Measurements from ENCODE around the gene ISCA2. TPM values are rescaled to one million over a fixed set of nuclear protein-coding genes. Genes with fewer than 3 reads are reported as not detected.

Gene ISCA2
- total and polyA plus RNA-seq, 3 donors from 2014 or later: 22.5 to 30.3 (median 27.6) TPM

DNA sequence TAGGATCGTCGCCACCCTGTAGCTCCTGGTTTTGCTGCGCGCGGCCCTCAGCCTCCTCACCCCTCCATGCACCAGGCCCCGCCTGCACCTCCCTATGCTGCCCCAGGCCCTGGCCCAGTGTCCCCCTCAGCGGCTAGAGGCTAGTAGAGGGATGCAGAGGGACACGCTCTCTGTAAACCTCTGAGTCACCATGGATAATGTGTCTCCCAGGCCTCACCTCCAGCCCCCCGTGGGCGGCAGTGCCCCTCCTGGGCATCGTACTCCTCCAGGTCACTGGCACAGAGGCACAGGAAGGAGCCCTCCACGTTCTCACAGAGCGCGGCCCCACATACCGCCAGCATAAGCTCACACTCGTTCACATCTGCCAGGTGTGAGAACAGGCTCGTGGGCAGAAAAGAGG lies 12.3 kb downstream of the ISCA2 start:
- H3K4me1 ChIP-seq: peaks cover 2% of the 10 kb centered on the region
- 85 to 86% methylated on average over 10 to 17 of the region's 17 CpGs for WGBS, 2 donors

GRCh38 chr14:74506411-74506851 lies 12.9 kb downstream of the ISCA2 start:
- WGBS, 2 donors: 86 to 94% methylated on average over 13 of the region's 13 CpGs
- H3K27ac ChIP-seq: no peak overlapping the region
- TF ChIP-seq, protein P1, sequence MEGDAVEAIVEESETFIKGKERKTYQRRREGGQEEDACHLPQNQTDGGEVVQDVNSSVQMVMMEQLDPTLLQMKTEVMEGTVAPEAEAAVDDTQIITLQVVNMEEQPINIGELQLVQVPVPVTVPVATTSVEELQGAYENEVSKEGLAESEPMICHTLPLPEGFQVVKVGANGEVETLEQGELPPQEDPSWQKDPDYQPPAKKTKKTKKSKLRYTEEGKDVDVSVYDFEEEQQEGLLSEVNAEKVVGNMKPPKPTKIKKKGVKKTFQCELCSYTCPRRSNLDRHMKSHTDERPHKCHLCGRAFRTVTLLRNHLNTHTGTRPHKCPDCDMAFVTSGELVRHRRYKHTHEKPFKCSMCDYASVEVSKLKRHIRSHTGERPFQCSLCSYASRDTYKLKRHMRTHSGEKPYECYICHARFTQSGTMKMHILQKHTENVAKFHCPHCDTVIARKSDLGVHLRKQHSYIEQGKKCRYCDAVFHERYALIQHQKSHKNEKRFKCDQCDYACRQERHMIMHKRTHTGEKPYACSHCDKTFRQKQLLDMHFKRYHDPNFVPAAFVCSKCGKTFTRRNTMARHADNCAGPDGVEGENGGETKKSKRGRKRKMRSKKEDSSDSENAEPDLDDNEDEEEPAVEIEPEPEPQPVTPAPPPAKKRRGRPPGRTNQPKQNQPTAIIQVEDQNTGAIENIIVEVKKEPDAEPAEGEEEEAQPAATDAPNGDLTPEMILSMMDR (IDR thresholded peaks at IDR 0.05): no peak
- no peak for TF ChIP-seq POLR2A (IDR thresholded peaks at IDR 0.05)
- H3K4me1 ChIP-seq: peaks cover 5% of the 10 kb centered on the region
- H3K27me3 ChIP-seq: no peaks in the 10 kb centered on the region
- no peaks in the 10 kb centered on the region for H3K36me3 ChIP-seq (ENCODE audit: low read depth, missing control alignments)
- intact Hi-C loops (cut with DNase I; ENCODE audit: low total_unique reads): loop anchor here (10.0 kb wide), 1 partner anchor 98 kb away; no protein-coding TSS in a partner anchor
- DNase-seq: no peak
- no peaks in the 10 kb centered on the region for H3K9me3 ChIP-seq
- H3K4me3 ChIP-seq: no peak overlapping the region

More for the DNA sequence above, 12.3 kb downstream of the ISCA2 start:
- DNase-seq: no peak
- Histone ChIP-seq H3K27me3 (no peaks in the 10 kb centered on the region), H3K4me3 (no peak overlapping the region), H3K27ac (no peak overlapping the region), H3K36me3 (ENCODE audit: low read depth, missing control alignments) (no peaks in the 10 kb centered on the region), H3K9me3 (no peaks in the 10 kb centered on the region)
- intact Hi-C loops (cut with DNase I; ENCODE audit: low total_unique reads): loop anchor here (10.0 kb wide), 1 partner anchor 99 kb away; no protein-coding TSS in a partner anchor
- TF ChIP-seq, protein P1 (IDR thresholded peaks at IDR 0.05): no peak
- TF ChIP-seq POLR2A (IDR thresholded peaks at IDR 0.05): no peak

DNA sequence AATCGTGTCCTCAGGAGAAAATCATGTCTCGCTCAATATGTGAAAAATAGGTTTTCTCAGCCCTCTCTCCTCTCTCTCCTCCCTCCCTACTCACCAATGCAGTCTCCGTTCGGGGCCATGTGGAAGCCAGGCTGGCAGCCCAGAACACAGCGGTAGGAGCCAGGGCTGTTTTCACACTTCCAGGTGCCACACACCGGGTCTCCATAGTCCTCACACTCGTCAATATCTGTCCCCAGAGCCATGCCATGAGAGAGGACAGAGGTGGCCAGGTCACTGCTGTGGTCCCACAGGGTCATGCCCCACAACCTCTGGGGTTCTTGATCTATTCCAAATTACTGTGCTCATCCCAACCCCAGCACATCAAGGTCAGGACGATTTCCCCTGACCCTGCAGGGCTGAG lies 13.5 kb downstream of the ISCA2 start:
- no peak overlapping the region for H3K27ac ChIP-seq
- H3K9me3 ChIP-seq: no peaks in the 10 kb centered on the region
- DNase-seq: no peak
- H3K36me3 ChIP-seq (ENCODE audit: low read depth, missing control alignments): no peaks in the 10 kb centered on the region
- TF ChIP-seq, protein P1 (IDR thresholded peaks at IDR 0.05): no peak
- TF ChIP-seq POLR2A (IDR thresholded peaks at IDR 0.05): no peak
- H3K4me3 ChIP-seq: no peak overlapping the region
- H3K4me1 ChIP-seq: peaks cover 5% of the 10 kb centered on the region
- 76 to 79% methylated on average over 8 of the region's 8 CpGs for WGBS, 2 donors
- intact Hi-C loops (cut with DNase I; ENCODE audit: low total_unique reads): loop anchor here (10.0 kb wide), 1 partner anchor 98 kb away; no protein-coding TSS in a partner anchor
- H3K27me3 ChIP-seq: no peaks in the 10 kb centered on the region

- DNase-seq: no peak
- no peaks in the 10 kb centered on the region for H3K27me3 ChIP-seq
- TF ChIP-seq POLR2A (IDR thresholded peaks at IDR 0.05): no peak
- TF ChIP-seq, protein P1 (IDR thresholded peaks at IDR 0.05): no peak
- H3K4me3 ChIP-seq: no peak overlapping the region
- intact Hi-C loops (cut with DNase I; ENCODE audit: low total_unique reads): loop anchor here (10.0 kb wide), 1 partner anchor 97 kb away; no protein-coding TSS in a partner anchor
- WGBS, 2 donors: 68% methylated on average over 5 of the region's 5 CpGs; no CpG with 5 or more reads in 1 of the 2 donors
- H3K27ac ChIP-seq: no peak overlapping the region
- no peaks in the 10 kb centered on the region for H3K36me3 ChIP-seq (ENCODE audit: low read depth, missing control alignments)
- H3K4me1 ChIP-seq: peaks cover 5% of the 10 kb centered on the region
- H3K9me3 ChIP-seq: no peaks in the 10 kb centered on the region
Observed at GRCh38 chr14:74507840-74508239, 14.3 kb downstream of the ISCA2 start.

DNA sequence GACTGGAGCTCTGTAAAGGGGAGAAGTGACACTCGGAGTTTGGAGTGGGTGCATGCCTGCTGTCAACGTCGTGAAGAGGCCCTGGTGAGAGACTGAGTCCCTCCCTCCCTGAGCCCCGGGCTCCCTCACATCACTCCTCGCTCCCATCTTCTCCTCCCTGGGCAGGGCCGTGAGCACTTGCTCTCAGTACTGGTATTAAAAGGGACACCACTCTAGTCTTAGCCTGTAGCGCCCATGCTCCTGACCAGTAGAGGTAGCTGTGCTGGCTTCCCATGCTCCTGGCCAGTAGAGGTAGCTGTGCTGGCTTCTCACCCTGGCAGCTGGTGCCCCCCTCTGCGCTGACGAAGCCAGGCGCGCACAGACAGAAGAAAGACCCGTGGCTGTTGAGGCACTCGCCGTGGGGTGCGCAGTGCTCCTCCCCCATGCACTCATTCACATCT lies 14.7 kb downstream of the ISCA2 start:
- 83 to 86% methylated on average over 7 to 15 of the region's 15 CpGs for WGBS, 2 donors
- TF ChIP-seq, protein P1 (IDR thresholded peaks at IDR 0.05): no peak
- no peak for TF ChIP-seq POLR2A (IDR thresholded peaks at IDR 0.05)
- peaks cover 5% of the 10 kb centered on the region for H3K4me1 ChIP-seq
- H3K27ac ChIP-seq: no peak overlapping the region
- intact Hi-C loops (cut with DNase I; ENCODE audit: low total_unique reads): loop anchor here (10.0 kb wide), 1 partner anchor 96 kb away; no protein-coding TSS in a partner anchor
- H3K27me3 ChIP-seq: no peaks in the 10 kb centered on the region
- no peak for DNase-seq
- no peak overlapping the region for H3K4me3 ChIP-seq
- no peaks in the 10 kb centered on the region for H3K9me3 ChIP-seq
- H3K36me3 ChIP-seq (ENCODE audit: low read depth, missing control alignments): no peaks in the 10 kb centered on the region

Measured in testis (tissue), 3 donors.